ENCODE data around the gene HMOX1.

Gene HMOX1, protein sequence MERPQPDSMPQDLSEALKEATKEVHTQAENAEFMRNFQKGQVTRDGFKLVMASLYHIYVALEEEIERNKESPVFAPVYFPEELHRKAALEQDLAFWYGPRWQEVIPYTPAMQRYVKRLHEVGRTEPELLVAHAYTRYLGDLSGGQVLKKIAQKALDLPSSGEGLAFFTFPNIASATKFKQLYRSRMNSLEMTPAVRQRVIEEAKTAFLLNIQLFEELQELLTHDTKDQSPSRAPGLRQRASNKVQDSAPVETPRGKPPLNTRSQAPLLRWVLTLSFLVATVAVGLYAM

DNA sequence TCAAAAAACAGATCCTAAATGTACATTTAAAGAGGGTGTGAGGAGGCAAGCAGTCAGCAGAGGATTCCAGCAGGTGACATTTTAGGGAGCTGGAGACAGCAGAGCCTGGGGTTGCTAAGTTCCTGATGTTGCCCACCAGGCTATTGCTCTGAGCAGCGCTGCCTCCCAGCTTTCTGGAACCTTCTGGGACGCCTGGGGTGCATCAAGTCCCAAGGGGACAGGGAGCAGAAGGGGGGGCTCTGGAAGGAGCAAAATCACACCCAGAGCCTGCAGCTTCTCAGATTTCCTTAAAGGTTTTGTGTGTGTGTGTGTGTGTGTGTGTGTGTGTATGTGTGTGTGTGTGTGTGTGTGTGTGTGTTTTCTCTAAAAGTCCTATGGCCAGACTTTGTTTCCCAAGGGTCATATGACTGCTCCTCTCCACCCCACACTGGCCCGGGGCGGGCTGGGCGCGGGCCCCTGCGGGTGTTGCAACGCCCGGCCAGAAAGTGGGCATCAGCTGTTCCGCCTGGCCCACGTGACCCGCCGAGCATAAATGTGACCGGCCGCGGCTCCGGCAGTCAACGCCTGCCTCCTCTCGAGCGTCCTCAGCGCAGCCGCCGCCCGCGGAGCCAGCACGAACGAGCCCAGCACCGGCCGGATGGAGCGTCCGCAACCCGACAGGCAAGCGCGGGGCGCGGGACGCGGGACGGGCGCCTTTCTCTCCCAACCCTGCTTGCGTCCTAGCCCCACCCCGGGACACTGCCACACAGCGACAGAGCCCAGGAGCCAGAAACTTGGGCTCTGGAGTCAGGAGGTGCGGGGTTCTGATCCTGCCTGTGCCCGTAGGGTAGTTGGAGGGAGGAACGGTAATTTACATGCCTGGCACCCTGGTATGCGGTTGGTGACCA, at the start of gene HMOX1:
HMOX1 (plus strand) TSS at position 560 of the 887 bp plus-strand sequence; CDS start at position 638, 78 bp downstream.
- H3K27ac ChIP-seq = peak within 1 kb of the TSS; percentile 88 to 93
- TF ChIP-seq, protein P1, sequence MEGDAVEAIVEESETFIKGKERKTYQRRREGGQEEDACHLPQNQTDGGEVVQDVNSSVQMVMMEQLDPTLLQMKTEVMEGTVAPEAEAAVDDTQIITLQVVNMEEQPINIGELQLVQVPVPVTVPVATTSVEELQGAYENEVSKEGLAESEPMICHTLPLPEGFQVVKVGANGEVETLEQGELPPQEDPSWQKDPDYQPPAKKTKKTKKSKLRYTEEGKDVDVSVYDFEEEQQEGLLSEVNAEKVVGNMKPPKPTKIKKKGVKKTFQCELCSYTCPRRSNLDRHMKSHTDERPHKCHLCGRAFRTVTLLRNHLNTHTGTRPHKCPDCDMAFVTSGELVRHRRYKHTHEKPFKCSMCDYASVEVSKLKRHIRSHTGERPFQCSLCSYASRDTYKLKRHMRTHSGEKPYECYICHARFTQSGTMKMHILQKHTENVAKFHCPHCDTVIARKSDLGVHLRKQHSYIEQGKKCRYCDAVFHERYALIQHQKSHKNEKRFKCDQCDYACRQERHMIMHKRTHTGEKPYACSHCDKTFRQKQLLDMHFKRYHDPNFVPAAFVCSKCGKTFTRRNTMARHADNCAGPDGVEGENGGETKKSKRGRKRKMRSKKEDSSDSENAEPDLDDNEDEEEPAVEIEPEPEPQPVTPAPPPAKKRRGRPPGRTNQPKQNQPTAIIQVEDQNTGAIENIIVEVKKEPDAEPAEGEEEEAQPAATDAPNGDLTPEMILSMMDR (IDR thresholded peaks at IDR 0.05) = peak in 1 of 2 experiments; percentile 22
- intact Hi-C loops (cut with DNase I; ENCODE audit: low total_unique reads) = no loop called here
- peak; percentile 96 to 98 for DNase-seq
- H3K27me3 ChIP-seq = no peaks in the 10 kb centered on the region
- H3K36me3 ChIP-seq = peaks cover 0 to 10% (median 0%) of the 10 kb centered on the region in 3 donors
- H3K4me1 ChIP-seq = peaks cover 0 to 39% (median 24%) of the 10 kb centered on the region in 4 donors
- H3K9me3 ChIP-seq = no peaks in the 10 kb centered on the region
- peak within 1 kb of the TSS; percentile 62 to 66 for H3K4me3 ChIP-seq

DNA sequence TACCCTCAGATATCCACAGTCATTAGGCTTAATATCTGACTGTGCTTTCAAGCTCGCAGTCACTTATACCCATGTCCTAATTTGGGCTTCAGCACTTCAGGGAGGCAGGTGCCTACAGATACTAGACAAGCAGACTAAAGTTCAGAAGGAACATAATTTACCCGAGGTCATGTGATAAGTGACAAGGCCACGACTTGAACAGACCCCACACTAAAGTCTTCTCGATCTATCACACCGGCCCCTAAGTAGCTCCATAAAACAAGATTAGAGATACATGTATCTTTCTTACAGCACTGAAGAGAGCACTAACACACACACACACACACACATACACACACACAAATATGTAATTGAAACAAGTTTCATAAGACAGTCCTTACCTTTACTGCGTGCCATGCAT, 48.6 kb upstream of the HMOX1 start:
- DNase-seq = no peak
- no peak overlapping the region for H3K27ac ChIP-seq
- H3K27me3 ChIP-seq = no peaks in the 10 kb centered on the region
- TF ChIP-seq, protein P1 (IDR thresholded peaks at IDR 0.05) = no peak
- no peak overlapping the region for H3K4me3 ChIP-seq
- intact Hi-C loops (cut with DNase I; ENCODE audit: low total_unique reads) = no loop called here
- H3K9me3 ChIP-seq = no peaks in the 10 kb centered on the region
- H3K36me3 ChIP-seq = peaks cover 80 to 98% (median 93%) of the 10 kb centered on the region in 3 donors
- no peaks in the 10 kb centered on the region for H3K4me1 ChIP-seq

DNA sequence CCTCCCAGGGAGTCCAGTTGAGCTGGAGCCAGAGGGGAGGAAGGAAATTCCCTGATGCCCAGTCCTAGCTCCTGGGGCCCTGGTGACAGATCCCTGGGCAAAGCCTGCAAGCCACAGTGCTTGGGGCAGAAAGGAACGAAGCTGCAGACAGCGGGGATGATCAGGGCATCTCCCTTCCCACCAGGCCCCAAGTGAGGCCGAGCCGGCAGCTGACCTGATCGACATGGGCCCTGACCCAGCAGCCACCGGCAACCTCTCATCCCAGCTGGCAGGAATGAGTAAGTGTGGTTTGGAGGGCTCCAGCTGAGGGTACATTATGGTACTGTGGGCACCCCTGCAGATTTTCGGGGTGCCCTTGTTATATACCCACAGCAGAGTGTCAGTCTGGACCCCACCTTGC, 47.7 kb upstream of the HMOX1 start:
- Histone ChIP-seq H3K9me3 (no peaks in the 10 kb centered on the region), H3K4me3 (no peak overlapping the region), H3K4me1 (no peaks in the 10 kb centered on the region), H3K36me3 (peaks cover 71 to 98% (median 93%) of the 10 kb centered on the region in 3 donors), H3K27me3 (no peaks in the 10 kb centered on the region), H3K27ac (no peak overlapping the region)
- TF ChIP-seq, protein P1 (IDR thresholded peaks at IDR 0.05) = no peak
- DNase-seq = no peak
- intact Hi-C loops (cut with DNase I; ENCODE audit: low total_unique reads) = no loop called here

DNA sequence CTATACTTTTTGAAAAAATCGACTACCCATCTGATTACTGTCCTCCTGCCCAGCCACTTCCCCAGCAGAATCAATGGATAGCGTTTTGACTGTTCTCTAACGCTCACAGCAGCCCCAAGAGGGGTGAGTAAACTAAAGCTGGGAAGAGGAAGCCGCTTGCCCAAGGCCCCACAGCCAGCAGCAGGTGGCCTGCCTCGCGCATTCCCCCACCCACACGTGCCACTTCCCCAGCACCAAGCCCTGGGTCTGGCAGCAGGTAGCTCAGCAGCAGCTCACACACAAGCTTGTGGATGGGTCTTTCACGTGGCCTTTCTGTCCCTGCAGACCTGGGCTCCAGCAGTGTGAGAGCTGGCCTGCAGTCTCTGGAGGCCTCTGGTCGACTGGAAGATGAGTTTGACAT, 46.9 kb upstream of the HMOX1 start:
- no peaks in the 10 kb centered on the region for H3K4me1 ChIP-seq
- H3K4me3 ChIP-seq = no peak overlapping the region
- peaks cover 67 to 98% (median 95%) of the 10 kb centered on the region in 3 donors for H3K36me3 ChIP-seq
- intact Hi-C loops (cut with DNase I; ENCODE audit: low total_unique reads) = no loop called here
- H3K27ac ChIP-seq = no peak overlapping the region
- DNase-seq = no peak
- TF ChIP-seq, protein P1 (IDR thresholded peaks at IDR 0.05) = no peak
- H3K27me3 ChIP-seq = no peaks in the 10 kb centered on the region
- no peaks in the 10 kb centered on the region for H3K9me3 ChIP-seq

DNA sequence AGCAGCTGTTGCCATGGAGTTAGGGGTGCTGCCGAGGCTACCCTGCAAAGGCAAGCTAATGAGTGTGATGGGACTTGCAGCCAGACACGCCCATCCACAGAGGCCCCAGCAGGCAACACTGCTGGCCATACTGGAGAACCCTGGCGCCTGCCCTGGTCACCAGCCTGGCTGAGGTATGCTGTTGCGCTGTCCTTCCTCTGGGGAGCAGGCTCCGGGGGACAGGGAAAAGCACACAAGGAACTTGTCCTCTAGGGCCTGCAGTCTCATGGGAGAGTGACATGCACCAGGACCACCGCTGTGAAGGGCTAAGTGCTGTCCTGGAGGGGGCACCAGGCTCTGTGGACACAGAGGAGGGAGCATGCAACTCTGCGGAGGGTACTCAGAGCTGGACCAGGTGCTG, 45.4 kb upstream of the HMOX1 start:
- Histone ChIP-seq H3K27ac (no peak overlapping the region), H3K4me1 (no peaks in the 10 kb centered on the region), H3K36me3 (peaks cover 73 to 100% (median 94%) of the 10 kb centered on the region in 3 donors), H3K27me3 (no peaks in the 10 kb centered on the region), H3K9me3 (no peaks in the 10 kb centered on the region), H3K4me3 (no peak overlapping the region)
- intact Hi-C loops (cut with DNase I; ENCODE audit: low total_unique reads) = no loop called here
- no peak for DNase-seq
- TF ChIP-seq, protein P1 (IDR thresholded peaks at IDR 0.05) = no peak
